IPS-18c (cell line): ENCODE data around the gene MIF.
A peak's percentile ranks its signal among the peaks of the same experiment; 100 is the strongest.
"Not testable (repeated sequence)": the region's sequence is repeated elsewhere in the genome, so short reads cannot be mapped to it uniquely, and the experiment has no call there.

Source experiments
- H3K4me3 ChIP-seq: 2 replicates; pipeline ENCODE4 v1.7.0; 2013; ENCODE audit warnings: low read depth, mild to moderate bottlenecking, low read length, moderate library complexity; ENCODE audit not compliant: insufficient read depth
- H3K9me3 ChIP-seq: one replicate; pipeline ENCODE4 v1.6.1; 2013; ENCODE audit warnings: mild to moderate bottlenecking, low read length, moderate library complexity; ENCODE audit not compliant: control insufficient read depth, insufficient read depth

The MIF gene

DNA sequence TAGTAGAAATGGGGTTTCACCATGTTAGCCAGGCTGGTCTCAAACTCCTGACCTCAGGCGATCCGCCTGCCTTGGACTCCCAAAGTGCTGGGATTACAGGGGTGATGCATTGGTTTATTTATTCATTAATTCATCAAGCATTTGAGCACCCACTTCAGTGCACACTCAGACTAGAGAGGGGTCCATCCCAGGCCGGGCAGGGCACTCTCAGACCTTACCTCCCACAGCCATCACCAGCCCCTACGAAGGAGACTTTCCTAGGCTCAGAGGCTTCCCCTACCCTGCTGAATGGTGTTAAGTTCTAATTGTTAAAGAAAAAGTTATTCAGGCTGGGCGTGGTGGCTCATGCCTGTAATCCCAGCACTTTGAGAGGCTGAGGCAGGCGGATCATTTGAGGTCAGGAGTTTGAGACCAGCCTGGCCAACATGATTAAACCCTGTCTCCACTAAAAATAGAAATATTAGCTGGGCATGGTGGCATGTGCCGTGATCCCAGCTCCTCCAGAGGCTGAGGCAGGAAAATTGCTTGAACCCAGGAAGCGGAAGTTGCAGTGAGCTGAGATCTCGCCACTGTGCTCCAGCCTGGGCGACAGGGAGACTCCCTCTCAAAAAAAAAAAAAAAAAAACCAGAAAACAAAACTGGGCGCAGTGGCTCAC lies 29.6 kb upstream of the MIF start:
- not testable (repeated sequence) for H3K9me3 ChIP-seq, H3K4me3 ChIP-seq

DNA sequence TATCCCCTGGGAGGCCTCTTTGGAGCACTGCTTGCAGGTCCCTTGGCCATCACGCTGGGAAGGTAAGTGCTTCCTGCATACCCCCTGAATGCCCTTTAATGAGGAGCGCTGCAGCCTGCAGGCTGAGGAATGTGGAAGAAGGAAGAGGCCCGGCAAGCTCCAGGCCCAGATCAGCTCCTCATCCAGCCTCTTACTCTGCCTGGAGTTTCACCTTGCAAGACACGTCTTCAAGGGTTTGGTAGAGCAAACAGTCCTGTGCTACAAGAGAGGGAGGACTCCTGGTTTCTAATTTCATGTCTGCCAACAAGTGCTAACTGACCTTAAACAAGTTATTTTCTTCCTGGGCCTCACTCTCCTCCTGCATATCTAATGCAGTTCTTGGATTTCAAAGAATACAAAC lies 25.6 kb upstream of the MIF start:
- H3K9me3 ChIP-seq, result no peaks in the 10 kb centered on the region
- no peak overlapping the region for H3K4me3 ChIP-seq

DNA sequence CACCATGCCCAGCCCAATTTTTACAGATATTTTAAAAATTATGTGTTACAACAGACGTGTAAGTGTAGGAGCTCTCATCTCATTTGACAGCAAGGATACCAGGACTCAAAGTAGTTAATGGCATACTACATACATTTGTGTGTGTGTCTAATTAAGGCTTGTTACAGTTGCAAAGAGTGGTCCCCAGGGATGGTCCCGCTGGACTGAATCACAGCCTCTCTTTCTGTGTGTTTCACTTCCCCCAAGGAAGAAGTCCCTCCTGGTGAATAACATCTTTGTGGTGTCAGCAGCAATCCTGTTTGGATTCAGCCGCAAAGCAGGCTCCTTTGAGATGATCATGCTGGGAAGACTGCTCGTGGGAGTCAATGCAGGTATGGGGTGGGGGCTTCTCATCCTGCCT lies 19.3 kb upstream of the MIF start:
- H3K4me3 ChIP-seq, result no peak overlapping the region
- H3K9me3 ChIP-seq, result no peaks in the 10 kb centered on the region

DNA sequence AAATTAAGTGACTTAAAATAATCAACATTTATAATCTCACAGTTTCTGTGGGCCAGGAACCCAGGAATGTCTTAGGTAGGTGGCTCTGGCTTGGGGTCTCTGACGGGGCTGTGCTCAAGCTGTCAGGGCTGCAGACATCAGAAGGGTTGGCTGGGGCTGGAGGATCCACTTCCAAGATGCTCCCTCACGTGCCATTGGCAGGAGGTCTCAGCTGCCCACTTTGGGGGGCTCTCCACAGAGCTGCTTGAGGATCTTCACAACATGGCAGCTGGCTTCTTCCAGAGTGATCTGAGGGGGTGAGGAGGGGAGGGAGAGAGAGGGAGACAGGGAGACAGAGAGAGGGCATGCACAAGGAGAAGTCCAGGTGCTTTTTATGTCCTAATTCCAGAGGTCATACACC lies 18.4 kb upstream of the MIF start:
- Histone ChIP-seq H3K9me3 (no peaks in the 10 kb centered on the region), H3K4me3 (no peak overlapping the region)

DNA sequence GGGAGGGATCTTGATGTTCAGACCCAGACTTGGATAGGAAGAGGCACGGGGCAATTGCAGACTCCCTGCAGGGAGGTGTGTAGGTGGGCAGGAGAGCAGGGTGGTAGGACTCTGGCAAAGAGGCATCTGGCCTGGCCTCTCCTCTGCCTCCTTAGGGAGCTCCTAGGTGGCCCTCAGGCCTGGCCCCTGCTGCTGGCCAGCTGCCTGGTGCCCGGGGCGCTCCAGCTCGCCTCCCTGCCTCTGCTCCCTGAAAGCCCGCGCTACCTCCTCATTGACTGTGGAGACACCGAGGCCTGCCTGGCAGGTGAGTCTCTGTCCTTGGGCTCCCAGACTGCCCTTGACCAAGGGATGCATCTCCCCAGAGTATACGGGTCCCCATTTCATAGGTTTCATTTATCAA lies 16.6 kb upstream of the MIF start:
- no peaks in the 10 kb centered on the region for H3K9me3 ChIP-seq
- H3K4me3 ChIP-seq, result no peak overlapping the region

DNA sequence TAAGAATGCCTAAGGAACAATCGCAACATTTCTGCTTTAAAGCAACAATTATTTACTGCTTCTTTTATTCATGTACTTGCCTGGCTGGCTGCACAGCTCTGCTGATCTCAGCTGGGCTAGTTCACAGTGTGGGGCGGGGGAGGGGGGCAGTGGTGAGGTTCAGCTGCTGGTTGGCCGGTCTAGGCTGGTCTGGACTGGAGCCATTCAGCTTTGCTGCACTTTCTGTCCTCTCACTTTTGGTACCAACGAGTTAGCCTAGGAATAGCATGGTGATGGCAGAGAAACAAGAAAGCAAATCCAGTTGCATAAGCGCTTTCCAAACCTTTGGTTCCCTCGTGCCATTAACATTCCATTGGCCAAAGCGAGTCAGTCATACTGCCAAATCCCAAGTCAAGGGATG lies 16.0 kb upstream of the MIF start:
- Histone ChIP-seq H3K4me3 (no peak overlapping the region), H3K9me3 (no peaks in the 10 kb centered on the region)

DNA sequence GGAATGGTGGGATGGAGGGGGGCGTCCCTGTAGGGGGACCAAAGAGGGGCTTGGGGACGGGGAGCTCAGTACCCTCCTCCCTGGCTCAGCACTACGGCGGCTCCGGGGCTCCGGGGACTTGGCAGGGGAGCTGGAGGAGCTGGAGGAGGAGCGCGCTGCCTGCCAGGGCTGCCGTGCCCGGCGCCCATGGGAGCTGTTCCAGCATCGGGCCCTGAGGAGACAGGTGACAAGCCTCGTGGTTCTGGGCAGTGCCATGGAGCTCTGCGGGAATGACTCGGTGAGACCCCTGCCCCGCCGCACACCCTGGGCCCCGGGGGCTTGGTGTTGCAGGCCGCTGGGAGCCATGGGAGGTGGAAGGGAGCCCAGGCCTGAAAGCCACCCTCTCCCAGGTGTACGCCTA lies 11.8 kb upstream of the MIF start:
- Histone ChIP-seq H3K9me3 (no peaks in the 10 kb centered on the region), H3K4me3 (no peak overlapping the region)

DNA sequence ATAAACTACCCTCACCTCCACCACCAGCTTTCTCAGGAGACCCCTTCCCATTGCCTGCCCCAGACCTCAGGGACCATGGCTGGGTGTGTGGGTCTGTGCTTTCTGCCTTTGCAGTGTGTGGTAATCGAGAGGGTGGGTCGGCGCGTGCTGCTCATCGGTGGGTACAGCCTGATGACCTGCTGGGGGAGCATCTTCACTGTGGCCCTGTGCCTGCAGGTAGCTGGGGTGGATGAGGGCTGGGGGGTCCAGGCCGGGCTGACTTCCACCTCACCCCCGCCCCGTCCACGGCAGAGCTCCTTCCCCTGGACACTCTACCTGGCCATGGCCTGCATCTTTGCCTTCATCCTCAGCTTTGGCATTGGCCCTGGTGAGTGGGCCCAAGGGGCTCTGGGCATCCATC lies 10.5 kb upstream of the MIF start:
- H3K9me3 ChIP-seq, result no peaks in the 10 kb centered on the region
- no peak overlapping the region for H3K4me3 ChIP-seq

DNA sequence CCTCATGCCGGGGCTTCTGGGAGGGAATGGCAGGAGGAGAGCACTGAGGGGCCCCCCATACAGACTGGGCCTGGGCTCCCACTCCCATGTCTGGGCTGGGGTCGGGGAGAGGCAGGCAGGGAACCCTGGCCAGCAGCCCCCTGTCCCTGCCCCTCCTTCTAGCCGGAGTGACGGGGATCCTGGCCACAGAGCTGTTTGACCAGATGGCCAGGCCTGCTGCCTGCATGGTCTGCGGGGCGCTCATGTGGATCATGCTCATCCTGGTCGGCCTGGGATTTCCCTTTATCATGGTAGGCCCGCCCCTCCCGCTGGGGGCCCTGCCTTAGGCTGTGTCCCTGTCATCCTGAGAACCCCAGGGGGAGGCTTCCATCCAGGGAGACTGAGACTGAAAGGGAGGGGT lies 10.0 kb upstream of the MIF start:
- no peak overlapping the region for H3K4me3 ChIP-seq
- H3K9me3 ChIP-seq, result no peaks in the 10 kb centered on the region

DNA sequence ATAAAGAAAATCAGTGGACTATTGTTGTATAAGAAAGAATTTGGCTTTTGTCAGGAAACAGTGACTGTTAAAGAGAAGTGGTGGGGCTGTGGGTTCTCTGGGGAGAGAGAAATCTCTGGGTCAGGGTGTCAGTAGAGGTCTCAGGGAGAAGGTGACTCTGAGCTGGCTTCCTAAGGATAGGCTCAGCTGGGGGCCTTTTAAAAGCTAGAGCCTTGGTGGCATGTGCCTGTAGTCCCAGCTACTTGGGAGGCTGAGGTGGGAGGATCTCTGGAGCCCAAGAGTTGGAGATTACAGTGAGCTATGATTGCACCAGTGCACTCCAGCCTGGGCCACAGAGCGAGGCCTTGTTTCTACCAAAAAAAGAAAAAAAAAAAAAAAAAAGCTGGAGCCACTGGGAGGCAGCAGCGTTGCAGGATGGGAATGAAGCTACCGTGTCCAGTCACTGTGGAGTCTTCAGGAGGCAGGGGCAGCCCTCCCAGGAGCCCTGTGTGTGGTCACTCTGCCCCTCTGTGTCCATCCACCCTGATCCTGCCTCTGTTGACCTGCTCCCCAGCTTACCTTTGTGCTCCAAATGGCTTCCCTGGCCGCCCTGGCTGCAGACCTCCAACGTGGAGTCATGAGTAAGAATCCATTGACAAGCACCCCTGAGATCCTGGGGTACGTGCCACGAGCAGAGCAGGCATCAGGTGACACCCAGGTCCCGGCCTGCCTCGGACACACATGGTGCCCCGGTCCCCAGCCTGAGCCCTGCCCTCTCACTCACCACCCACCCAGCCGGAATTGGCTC lies 5.4 kb upstream of the MIF start:
- Histone ChIP-seq H3K4me3 (no peak overlapping the region), H3K9me3 (peaks cover 3% of the 10 kb centered on the region)

DNA sequence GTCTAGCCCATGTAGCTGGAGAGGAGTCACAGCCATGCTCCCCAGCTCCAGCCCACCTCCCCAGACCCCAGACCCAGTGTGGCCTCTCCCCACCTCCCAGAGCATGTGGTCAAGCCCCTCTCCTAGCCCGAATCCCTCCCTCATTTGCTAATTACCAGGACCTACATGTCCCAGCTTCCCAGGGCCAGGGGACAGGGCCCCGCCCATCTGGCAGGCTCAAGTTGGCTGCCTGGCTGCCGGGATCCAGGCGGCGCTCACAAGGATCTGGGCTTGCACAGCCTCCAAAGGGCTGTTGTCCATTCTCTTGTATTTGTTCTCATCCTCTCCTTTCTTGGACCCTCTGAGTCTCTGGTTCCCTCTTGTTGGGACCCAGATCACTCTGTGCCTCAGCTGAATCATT lies 4.6 kb upstream of the MIF start:
- no peak overlapping the region for H3K4me3 ChIP-seq
- peaks cover 3% of the 10 kb centered on the region for H3K9me3 ChIP-seq

DNA sequence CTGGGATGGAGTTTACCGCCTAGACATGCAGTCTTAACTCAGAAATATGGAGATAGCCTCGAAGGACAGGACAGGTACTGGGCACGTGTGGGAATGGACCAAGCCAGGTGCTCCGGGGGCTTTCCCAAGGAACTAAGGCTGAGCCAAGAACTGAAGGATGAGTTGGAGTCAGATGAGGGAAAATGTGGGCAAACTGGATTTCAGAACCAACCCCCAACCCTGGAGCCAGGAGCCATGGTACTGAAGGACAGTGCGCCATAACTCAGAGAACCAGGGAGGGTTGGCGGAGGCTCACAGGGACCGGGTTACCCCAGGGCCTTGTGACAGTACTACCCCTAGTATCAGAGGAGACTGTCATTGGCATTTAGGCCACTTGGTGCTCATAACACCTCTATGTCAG lies 2.5 kb upstream of the MIF start:
- Histone ChIP-seq H3K4me3 (no peak overlapping the region), H3K9me3 (peaks cover 3% of the 10 kb centered on the region)

DNA sequence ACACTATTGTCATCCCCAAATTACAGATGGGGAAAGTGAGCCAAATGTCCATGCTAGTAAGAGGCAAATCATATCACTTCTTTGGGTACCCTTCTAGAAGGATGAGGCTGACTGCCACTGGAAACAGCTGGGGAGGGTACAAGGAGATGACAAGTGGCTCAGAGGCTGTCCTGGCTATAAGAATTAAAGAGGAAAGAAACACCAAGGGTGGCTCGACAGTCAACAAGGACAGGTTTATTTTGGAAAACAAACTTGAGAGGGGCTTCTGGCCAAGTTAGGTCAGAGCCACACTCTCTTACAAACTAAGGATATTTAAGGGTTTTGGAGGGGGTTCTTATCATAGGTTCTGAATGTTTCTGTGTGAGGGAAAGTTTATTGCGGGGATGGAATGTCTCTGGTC lies 2.1 kb upstream of the MIF start:
- no peak overlapping the region for H3K4me3 ChIP-seq
- H3K9me3 ChIP-seq, result peaks cover 3% of the 10 kb centered on the region

DNA sequence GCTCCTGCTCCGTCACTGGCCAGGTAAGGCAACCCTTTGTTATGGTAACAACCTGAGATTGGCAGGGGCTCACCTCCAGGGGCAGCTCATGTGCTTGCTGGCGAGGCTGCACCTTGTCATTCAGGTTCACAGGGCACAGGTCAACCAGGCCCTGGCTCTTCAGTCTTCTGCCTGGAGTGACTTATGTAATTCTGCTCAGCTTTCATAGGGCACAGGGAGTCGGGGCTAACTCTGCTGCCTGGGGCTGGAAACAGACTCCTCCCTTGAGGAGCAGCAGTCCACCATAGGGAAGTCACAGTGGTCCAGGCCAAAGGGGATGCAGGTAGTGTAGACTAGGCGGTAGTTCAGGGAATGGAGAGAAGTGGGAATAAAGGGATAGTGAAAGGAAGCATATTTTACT lies 1.5 kb upstream of the MIF start:
- peaks cover 3% of the 10 kb centered on the region for H3K9me3 ChIP-seq
- H3K4me3 ChIP-seq, result no peak overlapping the region

DNA sequence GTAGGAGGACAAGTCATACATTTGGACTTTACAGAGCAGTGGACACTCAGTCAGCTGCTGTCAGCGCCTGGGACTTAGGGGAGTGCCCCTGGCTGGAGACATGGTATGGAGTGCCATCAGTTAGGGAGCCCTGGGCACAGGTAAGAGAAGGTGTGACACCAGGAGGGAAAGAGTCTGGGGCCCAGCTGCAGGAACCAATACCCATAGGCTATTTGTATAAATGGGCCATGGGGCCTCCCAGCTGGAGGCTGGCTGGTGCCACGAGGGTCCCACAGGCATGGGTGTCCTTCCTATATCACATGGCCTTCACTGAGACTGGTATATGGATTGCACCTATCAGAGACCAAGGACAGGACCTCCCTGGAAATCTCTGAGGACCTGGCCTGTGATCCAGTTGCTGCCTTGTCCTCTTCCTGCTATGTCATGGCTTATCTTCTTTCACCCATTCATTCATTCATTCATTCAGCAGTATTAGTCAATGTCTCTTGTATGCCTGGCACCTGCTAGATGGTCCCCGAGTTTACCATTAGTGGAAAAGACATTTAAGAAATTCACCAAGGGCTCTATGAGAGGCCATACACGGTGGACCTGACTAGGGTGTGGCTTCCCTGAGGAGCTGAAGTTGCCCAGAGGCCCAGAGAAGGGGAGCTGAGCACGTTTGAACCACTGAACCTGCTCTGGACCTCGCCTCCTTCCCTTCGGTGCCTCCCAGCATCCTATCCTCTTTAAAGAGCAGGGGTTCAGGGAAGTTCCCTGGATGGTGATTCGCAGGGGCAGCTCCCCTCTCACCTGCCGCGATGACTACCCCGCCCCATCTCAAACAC lies 850 bp upstream of the MIF start:
- H3K9me3 ChIP-seq, result peaks cover 3% of the 10 kb centered on the region
- H3K4me3 ChIP-seq, result peak overlapping the region; percentile 90

DNA sequence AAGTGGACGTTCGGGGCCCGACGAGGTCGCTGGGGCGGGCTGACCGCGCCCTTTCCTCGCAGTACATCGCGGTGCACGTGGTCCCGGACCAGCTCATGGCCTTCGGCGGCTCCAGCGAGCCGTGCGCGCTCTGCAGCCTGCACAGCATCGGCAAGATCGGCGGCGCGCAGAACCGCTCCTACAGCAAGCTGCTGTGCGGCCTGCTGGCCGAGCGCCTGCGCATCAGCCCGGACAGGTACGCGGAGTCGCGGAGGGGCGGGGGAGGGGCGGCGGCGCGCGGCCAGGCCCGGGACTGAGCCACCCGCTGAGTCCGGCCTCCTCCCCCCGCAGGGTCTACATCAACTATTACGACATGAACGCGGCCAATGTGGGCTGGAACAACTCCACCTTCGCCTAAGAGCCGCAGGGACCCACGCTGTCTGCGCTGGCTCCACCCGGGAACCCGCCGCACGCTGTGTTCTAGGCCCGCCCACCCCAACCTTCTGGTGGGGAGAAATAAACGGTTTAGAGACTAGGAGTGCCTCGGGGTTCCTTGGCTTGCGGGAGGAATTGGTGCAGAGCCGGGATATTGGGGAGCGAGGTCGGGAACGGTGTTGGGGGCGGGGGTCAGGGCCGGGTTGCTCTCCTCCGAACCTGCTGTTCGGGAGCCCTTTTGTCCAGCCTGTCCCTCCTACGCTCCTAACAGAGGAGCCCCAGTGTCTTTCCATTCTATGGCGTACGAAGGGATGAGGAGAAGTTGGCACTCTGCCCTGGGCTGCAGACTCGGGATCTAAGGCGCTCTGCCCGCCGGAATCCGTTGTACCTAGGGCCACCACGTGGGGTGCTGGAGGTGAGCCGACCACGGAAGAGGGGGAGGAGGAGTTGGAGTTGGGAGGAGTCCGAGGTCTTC lies 771 bp downstream of the MIF start:
- Histone ChIP-seq H3K9me3 (no peaks in the 10 kb centered on the region), H3K4me3 (peak overlapping the region; percentile 90)

DNA sequence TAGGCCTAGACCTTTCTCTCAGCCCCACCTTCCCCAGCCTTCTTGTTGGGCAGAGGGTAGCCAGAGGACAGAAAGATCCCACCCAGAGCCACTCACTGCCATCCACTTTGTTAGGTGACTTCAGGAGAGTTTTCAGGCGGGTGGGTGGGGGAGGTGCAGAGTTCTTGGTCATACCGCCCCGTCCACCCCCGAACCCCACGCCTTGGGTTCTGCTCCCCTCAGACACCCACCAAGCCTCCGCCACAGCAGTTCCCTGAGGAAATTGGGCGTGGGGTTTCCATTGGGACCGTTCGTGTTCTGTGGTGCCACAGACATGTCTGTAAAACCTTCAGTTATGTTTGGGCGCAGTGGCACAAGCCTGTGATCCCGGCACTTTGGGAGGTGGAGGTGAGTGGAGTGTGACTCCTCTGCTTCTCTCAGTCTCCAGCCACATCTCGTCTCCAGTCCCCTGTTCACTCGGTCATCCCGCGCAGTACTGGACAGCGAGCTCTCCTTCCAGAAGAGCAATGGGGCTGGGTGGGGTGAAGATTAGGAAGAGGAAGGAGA lies 1.5 kb downstream of the MIF start:
- no peaks in the 10 kb centered on the region for H3K9me3 ChIP-seq
- H3K4me3 ChIP-seq, result peak overlapping the region; percentile 90
